Fibroblast of lung (primary cell): ENCODE results near the gene WIPF1.

Source experiments
- CTCF ChIP-seq, 2 donors: IDR thresholded peaks in 1 of 2; conservative IDR thresholded peaks in 1 of 2; 1 replicate in 1 of 2; 2 replicates in 1 of 2; pipeline ENCODE4 v1.5.1; 2011 to 2012; ENCODE audit warnings: low read length in 2 of 2, control low read depth in 1 of 2, inconsistent platforms in 1 of 2, low read depth in 1 of 2, mild to moderate bottlenecking in 1 of 2
- EZH2 ChIP-seq: IDR thresholded peaks from 2 replicates; pipeline ENCODE4 v1.5.1; 2012; ENCODE audit warnings: low read length, control low read depth, mild to moderate bottlenecking; ENCODE audit errors: missing control alignments

GRCh38 chr2:174609261-174609660 lies 11.7 kb upstream of the WIPF1 start:
- TF ChIP-seq CTCF (conservative IDR thresholded peaks at IDR 0.05 in 1 of 2, IDR thresholded peaks at IDR 0.05 in 1 of 2; ENCODE audit: low read depth in 1 of 2, low read length in 2 of 2) (no peak), EZH2 (no peak)
